NCI-H748 (cell line): ENCODE measurements around the gene ITCH.
"Not testable (repeated sequence)": the region's sequence is repeated elsewhere in the genome, so short reads cannot be mapped to it uniquely, and the experiment has no call there.

ENCODE experiments used
- DNase-seq: peaks from one replicate; lab custom pipeline; 2025; ENCODE audit not compliant: unreplicated experiment; lab: John Stamatoyannopoulos, UW

Gene ITCH

DNA sequence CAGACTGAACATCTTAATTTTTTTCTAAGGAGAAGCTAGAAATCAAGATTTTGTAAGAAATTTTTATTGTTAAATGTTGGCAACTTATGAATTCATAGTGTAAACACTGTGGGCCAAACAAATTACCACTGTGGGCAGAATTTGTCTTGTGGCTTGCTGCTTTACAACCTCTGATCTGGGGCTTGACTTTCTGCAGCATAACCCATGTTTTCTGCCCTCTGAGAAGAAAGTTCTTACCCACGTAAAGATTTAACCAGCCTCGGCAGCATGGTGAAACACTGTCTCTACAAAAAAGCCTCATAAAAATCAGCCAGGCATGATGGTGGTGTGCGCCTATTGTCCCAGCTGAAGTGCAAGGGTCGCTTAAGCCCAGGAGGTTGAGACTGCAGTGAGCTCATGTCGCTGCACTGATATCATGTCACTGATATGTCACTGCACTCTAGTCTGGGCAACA is 12.9 kb downstream of the ITCH start:
- DNase-seq: no peak

DNA sequence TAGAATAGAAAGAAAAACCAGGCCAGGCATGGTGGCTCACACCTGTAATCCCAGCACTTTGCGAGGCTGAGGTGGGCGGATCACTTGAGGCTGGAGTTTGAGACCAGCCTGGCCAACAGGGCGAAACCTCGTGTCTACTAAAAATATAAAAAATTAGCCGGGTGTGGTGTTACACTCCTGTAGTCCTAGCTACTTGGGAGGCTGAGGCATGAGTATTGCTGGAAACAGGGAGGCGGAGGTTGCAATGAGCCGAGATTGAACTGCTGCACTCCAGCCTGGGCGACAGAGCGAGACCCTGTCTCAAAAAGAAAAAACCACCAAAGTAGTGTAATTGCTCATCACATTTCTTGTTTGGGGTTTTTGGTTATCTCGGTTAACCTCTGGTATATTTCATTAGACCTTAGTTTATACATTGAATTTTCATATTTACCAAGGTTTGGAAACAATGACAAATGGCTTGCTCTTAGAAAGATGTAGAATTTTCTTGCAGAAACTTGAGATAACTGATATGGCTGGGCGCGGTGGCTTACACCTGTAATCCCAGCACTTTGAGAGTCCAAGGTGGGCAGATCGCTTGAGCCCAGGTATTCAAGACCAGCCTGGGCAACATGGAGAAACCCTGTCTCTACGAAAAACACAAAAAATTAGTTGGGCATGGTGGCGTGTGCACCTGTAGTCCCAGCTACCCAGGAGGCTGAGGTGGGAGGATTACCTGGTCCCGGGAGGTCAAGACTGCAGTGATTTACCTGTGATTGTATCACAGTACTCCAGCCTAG is 14.2 kb downstream of the ITCH start:
- no peak for DNase-seq

DNA sequence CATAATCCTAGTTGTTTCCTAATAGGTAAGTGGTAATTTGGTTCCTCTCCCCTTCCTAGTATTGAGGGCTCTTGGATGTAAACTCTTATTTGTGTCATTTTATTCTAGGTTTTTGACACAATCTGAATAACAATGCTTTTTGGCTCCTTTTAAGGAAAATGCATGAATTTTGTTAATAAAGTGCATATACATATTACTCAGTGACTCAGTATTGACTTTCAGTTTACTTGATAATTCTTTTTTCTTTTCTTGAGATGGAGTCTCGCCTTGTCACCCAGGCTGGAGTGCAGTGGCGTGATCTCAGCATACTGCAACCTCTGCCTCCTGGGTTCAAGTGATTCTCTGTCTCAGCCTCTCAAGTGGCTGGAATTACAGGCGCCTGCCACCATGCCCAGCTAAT is 19.1 kb downstream of the ITCH start:
- no peak for DNase-seq

DNA sequence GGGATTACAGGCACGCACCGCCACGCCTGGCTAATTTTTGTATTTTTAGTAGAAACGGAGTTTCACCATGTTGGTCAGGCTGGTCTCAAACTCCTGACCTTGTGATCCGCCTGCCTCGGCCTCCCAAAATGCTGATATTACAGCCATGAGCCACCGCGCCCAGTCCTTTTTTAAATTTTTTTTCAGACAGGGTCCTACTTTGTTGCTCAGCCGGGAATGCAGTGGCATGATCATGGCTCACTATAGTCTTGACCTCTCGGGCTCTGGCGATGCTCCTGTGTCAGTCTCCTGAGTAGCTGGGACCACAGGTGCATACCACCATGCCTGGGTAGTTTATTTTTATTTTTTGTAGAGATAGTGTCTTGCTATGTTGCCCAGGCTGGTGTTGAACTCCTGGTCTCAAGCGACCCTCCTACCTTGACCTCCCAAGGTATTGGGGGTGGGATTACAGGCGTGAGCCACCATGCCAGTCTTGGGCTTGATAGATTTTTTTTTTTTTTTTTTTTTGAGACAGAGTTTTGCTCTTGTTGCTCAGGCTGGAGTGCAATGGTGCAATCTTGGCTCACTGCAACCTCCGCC is 19.9 kb downstream of the ITCH start:
- not testable (repeated sequence) for DNase-seq

DNA sequence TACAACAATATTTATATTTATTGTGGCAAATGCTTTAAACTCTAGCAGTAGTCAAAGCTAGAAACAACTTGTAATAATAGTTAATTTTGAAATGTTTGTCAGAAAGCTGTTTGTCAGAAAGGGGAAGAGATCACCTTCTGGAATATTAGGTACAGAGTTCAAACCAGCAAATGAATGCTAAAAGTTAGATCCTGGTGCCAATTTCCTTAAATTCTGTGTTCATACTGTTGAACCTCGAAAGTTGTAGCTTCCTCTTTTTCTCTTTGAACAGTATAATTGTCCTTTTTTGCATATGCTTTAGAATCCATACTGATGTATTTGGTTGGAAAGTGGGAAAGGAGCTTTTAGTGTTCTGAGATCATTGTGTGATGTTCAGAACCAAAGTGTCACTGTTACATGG is 22.4 kb downstream of the ITCH start:
- no peak for DNase-seq

DNA sequence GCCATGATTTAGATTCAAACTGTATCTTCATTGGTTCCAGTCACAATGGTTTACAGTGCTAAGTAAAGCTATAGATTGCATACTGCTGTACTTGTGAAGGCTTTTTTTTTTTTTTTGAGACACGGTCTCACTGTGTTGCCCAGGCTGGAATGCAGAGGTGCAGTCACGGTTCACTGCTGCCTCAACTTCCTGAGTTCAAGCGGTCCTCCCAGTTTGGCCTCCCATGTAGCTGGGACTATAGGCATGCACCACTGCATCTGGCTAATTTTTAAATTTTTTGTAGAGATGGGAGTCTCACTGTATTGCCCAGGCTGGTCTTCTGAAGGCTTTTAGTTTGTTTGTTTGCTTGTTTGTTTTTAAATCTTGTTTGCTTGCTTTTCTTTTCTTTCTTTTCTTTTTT is 24.9 kb downstream of the ITCH start:
- no peak for DNase-seq

DNA sequence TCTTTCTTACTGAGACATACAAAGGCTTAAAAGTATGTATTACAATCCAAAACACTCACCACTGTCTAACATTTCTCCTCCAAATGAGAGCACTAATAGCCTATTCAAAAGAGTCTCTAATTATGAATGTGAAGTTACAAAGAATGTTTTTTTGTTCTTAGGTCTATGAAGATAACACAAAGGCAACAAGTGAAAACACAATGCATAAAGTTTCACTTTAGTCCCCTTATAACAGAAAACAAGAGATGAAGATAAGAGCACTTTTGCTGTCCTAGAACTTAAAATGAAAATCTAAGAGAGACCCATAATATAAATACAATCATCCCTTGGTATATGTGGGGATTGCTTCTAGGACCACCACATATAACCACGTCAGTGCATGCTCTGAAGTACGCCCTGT is 25.6 kb downstream of the ITCH start:
- no peak for DNase-seq

DNA sequence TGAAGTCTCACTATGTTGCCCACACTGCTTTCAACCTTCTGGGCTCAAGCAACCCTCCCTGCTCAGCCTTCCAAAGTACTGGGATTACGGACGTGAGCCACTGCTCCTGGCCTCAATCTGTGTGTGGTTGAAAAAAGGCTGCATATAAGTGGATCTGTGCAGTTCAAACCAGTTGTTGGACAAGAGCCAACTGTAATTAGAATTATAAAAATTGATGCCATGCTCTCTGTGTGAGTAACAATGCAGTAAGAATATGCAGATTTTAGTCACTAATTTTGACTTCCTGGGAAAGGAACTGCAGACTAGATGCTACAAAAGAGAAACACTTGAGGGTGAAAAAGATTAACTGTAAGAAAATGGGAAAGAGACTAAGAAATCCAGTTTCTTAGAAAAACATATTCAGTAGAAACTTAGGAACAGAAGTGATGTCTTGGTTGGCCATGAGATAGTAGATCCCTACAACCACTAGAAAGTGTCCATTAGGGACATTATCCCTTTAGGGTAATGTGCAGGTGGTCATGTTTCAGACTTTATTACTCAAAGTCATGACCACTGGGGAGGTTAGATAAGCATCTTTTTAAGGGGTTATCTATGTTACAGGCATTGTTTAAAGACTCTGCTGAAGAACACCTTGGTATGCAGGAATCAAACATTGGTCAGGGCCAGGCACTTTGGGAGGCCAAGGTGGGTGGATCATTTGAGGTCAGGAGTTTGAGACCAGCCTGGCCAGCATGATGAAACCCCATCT is 26.3 kb downstream of the ITCH start:
- DNase-seq: peak; percentile 36

DNA sequence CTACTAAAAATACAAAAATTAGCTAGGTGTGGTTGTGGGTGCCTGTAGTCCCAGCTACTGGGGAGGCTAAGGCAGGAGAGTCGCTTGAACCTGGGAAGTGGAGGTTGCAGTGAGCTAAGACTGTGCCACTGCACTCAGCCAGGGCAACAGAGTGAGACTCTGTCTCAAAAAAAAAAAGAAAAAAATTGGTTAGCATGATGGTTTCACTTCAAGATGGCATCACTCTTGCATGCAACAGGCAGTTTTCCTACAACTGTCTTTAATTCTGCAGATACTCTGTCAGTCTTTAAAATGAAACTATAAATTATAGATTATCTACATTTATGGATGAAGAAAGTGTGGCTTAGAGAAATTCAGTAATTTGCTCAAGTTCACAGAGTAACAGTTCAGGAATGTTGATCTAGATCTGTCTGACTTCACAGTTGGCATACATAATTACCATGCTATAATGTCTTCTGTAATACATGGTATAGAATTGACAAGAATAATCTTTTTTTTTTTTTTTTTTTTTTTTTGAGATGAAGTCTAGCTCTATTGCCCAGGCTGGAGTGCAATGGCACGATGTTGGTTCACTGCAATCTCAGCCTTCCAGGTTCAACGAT is 27.0 kb downstream of the ITCH start:
- DNase-seq: no peak

DNA sequence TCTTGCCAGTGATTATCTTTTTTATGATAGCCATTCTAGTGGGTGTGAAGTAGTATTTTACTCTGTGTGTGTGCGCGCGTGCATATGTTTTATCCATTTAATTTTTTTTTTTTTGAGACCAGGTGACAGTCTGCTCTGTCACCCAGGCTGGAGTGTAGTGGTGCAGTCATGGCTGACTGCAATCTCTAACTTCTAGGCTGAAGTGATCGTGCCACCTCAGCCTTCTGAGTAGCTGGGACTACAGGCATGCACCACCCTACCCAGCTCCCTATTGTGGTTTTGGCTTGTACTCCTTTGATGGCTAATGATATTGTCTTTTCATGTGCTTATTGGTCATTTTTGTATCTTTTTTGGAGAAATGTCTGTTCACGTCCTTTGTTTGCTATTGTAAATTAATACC is 33.3 kb downstream of the ITCH start:
- DNase-seq: no peak

DNA sequence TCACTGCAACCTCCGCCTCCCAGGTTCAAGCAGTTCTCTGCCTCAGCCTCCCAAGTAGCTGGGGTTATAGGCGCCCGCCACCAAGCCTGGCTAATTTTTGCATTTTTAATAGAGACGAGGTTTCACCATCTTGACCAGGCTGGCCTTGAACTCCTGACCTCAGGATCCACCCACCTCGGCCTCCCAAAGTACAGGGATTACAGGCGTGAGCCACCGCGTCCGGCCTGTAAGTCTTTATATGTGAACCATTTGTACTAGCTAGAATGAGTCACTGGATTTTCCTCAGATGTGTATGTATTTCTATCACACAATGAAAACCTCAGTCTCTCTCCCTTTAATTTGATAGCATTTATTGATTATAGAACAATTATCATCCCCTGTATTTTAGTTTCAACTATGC is 34.0 kb downstream of the ITCH start:
- DNase-seq: no peak

DNA sequence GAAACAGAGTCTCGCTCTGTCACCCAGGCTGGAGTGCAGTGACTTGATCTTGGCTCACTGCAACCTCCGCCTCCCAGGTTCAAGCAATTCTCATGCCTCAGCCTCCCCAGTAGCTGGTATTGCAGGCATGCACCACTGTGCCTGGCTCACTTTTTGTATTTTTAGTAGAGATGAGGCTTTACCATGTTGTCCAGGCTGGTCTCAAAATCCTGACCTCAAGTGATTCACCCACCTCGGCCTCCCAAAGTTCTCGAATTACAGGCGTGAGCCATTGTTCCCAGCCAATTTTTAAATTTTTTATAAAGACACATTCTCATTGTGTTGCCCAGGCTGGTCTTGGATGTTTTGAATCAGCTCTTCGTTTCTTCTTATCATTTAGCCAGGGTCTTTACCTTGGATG is 37.7 kb downstream of the ITCH start:
- not testable (repeated sequence) for DNase-seq

DNA sequence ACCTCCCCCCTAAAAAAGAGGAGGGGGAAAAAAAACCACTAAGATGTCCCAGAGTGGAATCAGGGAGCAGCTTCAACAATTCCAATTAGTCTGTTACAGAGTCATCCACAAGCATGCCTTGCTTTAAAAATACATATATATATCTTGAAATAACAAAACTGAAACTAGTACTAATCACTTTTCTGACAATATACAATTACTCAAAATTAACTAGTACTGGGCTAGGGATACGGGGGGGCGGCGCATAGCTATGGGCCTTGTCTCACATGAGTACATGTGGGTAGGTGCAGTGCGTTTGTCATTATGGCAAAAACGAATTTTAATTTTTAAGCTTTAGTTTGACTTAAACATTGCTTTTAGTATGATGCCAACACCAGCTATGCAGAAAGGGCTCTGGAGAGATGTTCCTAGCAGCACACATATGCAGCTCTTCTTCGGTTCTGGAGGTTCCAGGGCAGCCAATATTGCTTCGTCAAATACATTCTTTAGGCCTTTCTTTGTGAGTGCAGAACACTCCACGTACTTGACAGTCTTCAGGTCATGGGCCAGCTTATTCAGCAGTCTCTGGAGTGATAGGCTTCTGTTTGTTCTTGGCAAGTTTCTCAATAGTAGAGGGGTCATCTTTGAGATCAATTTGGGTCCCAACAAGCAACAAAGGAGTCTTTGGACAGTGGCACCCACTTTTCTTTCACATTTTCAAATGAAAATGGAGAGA is 38.8 kb downstream of the ITCH start:
- DNase-seq: no peak

DNA sequence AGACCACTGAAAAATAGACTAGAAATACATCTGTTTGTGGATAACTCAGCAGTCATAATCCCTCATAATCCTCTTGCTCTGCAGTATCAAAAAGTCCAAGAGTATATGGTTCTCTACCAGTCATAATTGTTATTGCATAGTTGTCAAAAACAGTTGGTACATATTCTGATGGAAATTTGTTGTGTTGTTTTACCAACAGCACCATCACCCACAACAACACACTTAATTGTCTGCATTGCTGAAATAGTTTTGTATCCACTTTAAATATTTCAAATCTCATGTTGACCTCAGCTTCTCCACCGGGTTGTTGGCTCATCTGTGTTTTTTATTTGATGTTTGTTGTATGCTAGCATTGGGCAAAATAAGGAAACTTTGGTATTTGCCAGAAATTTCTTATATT is 39.4 kb downstream of the ITCH start:
- DNase-seq: no peak

DNA sequence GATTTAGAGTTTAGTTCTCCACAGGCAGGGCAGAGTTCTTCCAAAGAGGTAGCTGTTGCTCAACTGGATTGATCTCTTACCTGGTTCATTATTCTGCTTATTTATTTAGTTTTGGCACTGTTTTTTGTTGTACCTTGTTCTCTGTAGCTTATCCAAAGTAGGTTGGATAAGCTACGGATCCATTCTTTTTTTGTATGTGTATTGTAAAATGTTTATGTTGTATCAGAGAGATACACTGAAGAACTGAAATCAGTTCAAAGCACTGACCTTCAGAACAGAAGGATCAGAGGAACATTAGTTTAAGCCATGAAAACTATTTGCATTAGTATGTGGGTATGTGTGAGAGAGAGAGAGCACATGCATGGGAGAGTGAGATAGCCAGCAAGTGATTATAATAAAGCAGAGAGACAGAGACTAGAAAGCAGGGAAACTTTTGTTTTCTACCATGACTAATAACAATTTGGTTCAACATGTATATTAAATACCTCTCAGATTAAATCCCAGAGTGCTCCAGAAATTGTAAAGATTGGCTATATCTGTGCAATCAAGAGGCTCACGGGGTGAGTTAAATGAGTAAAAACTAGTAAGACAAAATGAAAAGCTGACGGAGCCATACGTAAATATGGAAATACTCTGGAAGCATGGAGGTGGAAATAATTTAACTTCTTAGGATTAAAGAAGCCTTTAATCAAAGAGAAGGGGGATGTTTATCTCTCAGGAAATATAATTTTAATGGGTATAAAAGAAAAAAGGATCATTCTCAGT is 40.2 kb downstream of the ITCH start:
- no peak for DNase-seq

DNA sequence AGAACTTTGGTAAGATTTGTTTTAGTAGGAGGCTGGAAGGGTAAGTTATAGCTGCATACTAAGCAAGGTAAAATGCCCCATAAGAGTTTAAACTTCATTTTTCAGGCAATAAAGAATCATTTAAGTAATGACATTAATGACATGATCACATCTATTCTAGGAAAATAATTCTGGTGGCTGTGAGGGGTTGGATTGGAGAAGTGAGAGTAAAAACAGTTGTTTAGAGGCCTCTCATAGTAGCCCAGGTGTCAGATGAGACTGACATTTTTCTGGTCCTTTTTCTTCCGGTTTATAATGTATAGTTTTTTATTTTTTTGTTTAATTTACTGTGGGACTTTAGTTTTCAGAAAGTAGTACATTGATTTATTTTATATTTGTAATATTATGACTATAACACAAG is 40.8 kb downstream of the ITCH start:
- no peak for DNase-seq

DNA sequence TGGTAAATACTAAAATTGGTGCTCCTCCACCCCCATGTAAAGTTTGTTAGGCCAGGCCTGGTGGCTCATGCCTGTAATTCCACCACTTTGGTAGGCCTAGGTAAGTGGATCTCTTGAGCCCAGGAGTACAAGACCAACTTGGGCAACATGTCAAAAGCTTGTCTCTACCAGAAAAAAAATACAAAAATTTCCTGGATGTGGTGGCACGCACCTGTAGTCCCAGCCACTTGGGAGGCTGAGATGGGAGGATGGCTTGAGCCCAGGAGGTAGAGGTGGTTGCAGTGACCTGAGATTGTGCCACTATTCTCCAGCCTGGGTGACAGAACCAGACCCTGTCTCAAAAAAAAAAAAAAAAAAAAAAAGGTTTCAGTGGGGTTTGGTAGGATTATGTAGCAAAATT is 41.7 kb downstream of the ITCH start:
- DNase-seq: no peak

DNA sequence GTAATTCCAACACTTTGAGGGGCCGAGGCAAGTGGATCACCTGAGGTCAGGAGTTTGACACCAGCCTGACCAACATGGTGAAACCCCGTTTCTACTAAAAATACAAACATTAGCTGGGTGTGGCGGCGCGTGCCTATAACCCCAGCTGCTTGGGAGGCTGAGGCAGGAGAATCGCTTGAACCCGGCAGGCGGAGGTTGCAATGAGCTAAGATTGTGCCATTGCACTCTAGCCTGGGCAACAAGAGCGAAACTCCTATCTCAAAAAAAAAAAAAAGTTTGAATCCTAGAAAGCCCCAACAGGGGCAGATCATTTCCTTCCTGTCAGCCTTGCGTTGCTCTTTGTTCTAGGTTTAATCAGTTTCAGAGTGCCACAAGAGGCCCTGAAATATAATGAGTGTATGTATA is 42.2 kb downstream of the ITCH start:
- DNase-seq: not testable (repeated sequence)

DNA sequence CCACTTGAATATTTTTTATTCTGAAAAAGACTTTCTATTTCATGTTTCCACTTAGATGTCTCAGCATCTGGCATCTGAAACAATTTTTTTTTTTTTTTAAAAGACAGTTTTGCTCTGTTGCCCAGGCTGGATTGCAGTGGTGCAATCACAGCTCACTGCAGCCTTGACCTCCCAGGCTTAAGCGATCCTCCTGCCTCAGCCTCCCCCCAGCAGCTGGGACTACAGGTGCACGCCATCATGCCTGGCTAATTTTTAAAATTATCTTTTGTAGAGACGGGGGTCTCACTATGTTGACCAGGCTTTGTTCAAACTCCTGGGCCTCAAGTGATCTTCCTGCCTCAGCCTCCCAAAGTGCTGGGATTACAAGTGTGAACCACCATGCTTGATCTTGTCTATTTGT is 42.9 kb downstream of the ITCH start:
- not testable (repeated sequence) for DNase-seq

DNA sequence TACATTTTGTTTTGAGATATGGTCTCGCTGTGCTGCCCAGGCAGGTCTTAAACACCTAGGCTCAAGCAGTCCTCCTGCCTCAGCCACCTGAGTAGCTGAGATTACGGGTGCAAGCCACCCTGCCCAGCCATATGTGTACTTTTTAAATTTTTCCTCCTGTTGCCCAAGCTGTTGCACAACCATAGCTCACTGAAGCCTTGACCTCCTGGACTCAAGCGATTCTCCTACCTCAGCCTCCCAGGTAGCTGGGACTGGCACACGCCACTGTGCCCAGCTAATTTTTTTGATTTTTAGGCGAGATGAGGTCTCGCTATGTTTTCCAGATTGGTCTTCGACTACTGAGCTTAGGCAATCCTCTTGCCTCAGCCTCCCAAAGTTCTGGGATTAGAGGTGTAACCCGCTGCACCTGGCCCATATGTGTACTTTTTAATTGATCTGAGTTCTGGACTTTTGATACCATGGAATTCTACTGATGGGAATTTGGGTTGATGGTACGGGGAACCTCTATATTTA is 44.9 kb downstream of the ITCH start:
- DNase-seq: no peak
